ENCODE measurements around the gene FBN2. TPM values are rescaled to one million over a fixed set of nuclear protein-coding genes. Genes with fewer than 3 reads are reported as not detected.

FBN2 gene
- total RNA-seq, 1 experiment from 2014 or later, result 1.6 TPM

DNA sequence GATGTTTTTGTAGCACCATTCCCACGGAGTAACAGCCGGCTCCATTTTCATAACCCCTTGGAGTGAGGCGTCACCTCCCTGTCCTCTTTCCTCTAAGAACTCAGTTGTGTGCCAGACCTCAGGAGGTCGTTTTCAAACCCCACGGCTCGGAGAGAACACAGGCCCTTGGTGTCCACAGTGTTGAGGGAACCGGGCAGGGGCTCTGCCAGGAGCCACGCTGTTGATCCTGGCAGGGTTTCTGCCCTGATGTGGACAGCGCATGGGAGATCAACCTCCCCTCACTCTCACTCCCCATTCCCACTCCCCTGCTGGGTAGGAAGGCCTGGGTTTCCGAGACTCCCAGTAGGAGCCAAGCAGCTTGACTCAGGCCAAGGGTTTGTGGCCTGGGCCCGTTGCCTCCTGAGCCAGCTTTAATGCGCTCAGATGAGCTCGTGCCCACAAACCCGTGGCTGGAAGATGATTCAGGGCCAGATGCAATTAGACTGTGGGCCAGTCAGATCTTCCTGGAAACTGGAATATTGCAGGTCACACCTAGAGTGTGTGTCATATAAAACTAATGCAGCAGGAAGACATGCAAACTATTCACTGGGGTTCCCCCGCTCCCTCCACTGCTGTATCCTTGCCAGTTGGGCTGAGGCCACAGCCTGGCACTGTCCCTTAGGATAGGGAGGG, 321.0 kb downstream of the FBN2 start:
- POLR2A ChIA-PET (ENCODE audit: low non-redundant PET), result no interaction called here
- CTCF ChIA-PET, result no interaction called here

DNA sequence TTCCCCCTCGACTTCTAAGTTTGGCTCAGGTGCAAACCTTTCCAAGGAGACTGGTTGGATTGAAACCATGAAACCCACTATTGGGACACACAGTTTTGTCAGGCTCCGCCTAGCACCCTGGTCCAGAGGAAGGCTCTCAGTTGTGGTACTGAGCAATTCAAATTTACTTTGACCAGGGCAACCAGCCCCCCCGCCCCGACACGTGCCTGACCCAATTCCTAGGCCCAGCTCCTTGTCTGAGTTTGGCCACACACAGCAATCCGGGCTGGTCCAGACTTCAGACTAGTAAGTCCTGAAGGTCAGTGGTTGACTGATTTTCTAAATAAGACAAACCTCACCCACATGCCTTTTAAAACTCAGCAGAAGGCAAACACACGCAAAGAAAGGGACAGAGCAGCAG, 321.8 kb downstream of the FBN2 start:
- Histone ChIP-seq H3K4me1 (ENCODE audit: insufficient read depth, low read length, poor library complexity, severe bottlenecking) (no peaks in the 10 kb centered on the region), H3K9me3 (ENCODE audit: low read depth, low read length, poor library complexity, severe bottlenecking) (no peaks in the 10 kb centered on the region), H3K36me3 (ENCODE audit: insufficient read depth, low read length, poor library complexity, severe bottlenecking) (no peaks in the 10 kb centered on the region), H3K4me3 (ENCODE audit: low read depth, low read length, poor library complexity, severe bottlenecking) (no peak overlapping the region), H3K27me3 (replicated peaks; ENCODE audit: insufficient read depth, low read depth, low read length, poor library complexity) (no peaks in the 10 kb centered on the region), H3K27ac (ENCODE audit: low read depth, low read length, poor library complexity, severe bottlenecking) (no peak overlapping the region)
- intact Hi-C loops (cut with micrococcal nuclease; ENCODE audit: unreplicated experiment), result loop anchor here (10.0 kb wide), 3 partner anchors 689 to 1639 kb away; no protein-coding TSS in a partner anchor
- TF ChIP-seq EZH2 (IDR thresholded peaks at IDR 0.05; ENCODE audit: borderline replicate concordance, low read depth, low read length, poor library complexity, severe bottlenecking), result no peak
- ChIA-PET CTCF (no interaction called here), POLR2A (ENCODE audit: low non-redundant PET) (no interaction called here)
- BruUV-seq (replicated peaks), result no TSS peak
- DNase-seq (ENCODE audit: low spot score), result no peak

More for the DNA sequence above, 321.0 kb downstream of the FBN2 start:
- Histone ChIP-seq H3K27me3 (replicated peaks; ENCODE audit: insufficient read depth, low read depth, low read length, poor library complexity) (no peaks in the 10 kb centered on the region), H3K27ac (ENCODE audit: low read depth, low read length, poor library complexity, severe bottlenecking) (no peak overlapping the region), H3K36me3 (ENCODE audit: insufficient read depth, low read length, poor library complexity, severe bottlenecking) (no peaks in the 10 kb centered on the region), H3K9me3 (ENCODE audit: low read depth, low read length, poor library complexity, severe bottlenecking) (no peaks in the 10 kb centered on the region), H3K4me1 (ENCODE audit: insufficient read depth, low read length, poor library complexity, severe bottlenecking) (no peaks in the 10 kb centered on the region), H3K4me3 (ENCODE audit: low read depth, low read length, poor library complexity, severe bottlenecking) (no peak overlapping the region)
- BruUV-seq (replicated peaks), result no TSS peak
- intact Hi-C loops (cut with micrococcal nuclease; ENCODE audit: unreplicated experiment), result loop anchor here (10.0 kb wide), 3 partner anchors 688 to 1638 kb away; no protein-coding TSS in a partner anchor
- DNase-seq (ENCODE audit: low spot score), result no peak
- no peak for TF ChIP-seq EZH2 (IDR thresholded peaks at IDR 0.05; ENCODE audit: borderline replicate concordance, low read depth, low read length, poor library complexity, severe bottlenecking)
- TF ChIP-seq, protein P1, sequence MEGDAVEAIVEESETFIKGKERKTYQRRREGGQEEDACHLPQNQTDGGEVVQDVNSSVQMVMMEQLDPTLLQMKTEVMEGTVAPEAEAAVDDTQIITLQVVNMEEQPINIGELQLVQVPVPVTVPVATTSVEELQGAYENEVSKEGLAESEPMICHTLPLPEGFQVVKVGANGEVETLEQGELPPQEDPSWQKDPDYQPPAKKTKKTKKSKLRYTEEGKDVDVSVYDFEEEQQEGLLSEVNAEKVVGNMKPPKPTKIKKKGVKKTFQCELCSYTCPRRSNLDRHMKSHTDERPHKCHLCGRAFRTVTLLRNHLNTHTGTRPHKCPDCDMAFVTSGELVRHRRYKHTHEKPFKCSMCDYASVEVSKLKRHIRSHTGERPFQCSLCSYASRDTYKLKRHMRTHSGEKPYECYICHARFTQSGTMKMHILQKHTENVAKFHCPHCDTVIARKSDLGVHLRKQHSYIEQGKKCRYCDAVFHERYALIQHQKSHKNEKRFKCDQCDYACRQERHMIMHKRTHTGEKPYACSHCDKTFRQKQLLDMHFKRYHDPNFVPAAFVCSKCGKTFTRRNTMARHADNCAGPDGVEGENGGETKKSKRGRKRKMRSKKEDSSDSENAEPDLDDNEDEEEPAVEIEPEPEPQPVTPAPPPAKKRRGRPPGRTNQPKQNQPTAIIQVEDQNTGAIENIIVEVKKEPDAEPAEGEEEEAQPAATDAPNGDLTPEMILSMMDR (conservative IDR thresholded peaks at IDR 0.05; ENCODE audit: low read depth, low read length), result no peak

GRCh38 chr5:128213833-128214232, 324.2 kb downstream of the FBN2 start:
- Histone ChIP-seq H3K27me3 (replicated peaks; ENCODE audit: insufficient read depth, low read depth, low read length, poor library complexity) (no peaks in the 10 kb centered on the region), H3K4me3 (ENCODE audit: low read depth, low read length, poor library complexity, severe bottlenecking) (no peak overlapping the region), H3K9me3 (ENCODE audit: low read depth, low read length, poor library complexity, severe bottlenecking) (no peaks in the 10 kb centered on the region), H3K4me1 (ENCODE audit: insufficient read depth, low read length, poor library complexity, severe bottlenecking) (no peaks in the 10 kb centered on the region), H3K27ac (ENCODE audit: low read depth, low read length, poor library complexity, severe bottlenecking) (no peak overlapping the region), H3K36me3 (ENCODE audit: insufficient read depth, low read length, poor library complexity, severe bottlenecking) (no peaks in the 10 kb centered on the region)
- intact Hi-C loops (cut with micrococcal nuclease; ENCODE audit: unreplicated experiment), result loop anchor here (2.0 to 10.0 kb wide), 7 partner anchors 285 to 1641 kb away; no protein-coding TSS in a partner anchor
- no TSS peak for BruUV-seq (replicated peaks)
- CTCF ChIA-PET, result interaction anchor here (1.4 kb wide), 1 partner anchor 285 kb away, joined by 7 read pairs; no protein-coding TSS in a partner anchor
- TF ChIP-seq, protein P1 (conservative IDR thresholded peaks at IDR 0.05; ENCODE audit: low read depth, low read length), result no peak
- no peak for TF ChIP-seq EZH2 (IDR thresholded peaks at IDR 0.05; ENCODE audit: borderline replicate concordance, low read depth, low read length, poor library complexity, severe bottlenecking)
- DNase-seq (ENCODE audit: low spot score), result no peak
- POLR2A ChIA-PET (ENCODE audit: low non-redundant PET), result no interaction called here

All from A673 (cell line).